ENCODE data around the gene HERPUD2. TPM values are rescaled to one million over a fixed set of nuclear protein-coding genes. Genes with fewer than 3 reads are reported as not detected.

HERPUD2 gene
- polyA plus RNA-seq, 1 donor (not counting 4 experiments of a cell fraction or from before 2014, with no cell fraction given): 43.6 TPM

DNA sequence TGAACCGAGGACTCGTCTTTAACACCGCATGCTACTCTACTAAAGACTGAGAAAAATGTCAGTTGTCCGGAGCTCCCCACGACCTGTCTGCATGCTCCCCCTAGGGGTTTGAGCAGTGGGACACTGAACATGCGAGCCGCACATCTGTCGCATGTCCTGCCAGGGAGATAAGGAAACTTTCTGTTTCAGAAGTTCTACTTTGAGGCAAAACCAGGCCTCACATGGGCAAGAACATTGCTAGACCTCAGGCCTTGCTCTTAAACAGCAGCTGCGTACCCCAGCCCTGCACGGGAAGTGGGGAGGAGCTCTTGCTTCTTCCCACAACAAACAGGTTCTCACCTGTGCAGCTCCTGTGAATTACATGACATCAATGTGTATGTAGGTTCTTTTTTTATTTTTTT, 30.3 kb upstream of the HERPUD2 start:
- no peak overlapping the region for H3K4me2 ChIP-seq (ENCODE audit: control insufficient read depth, extremely low read depth, insufficient read depth, low read depth, low read length)
- H3K9me3 ChIP-seq (ENCODE audit: control insufficient read depth, low read depth, low read length): no peaks in the 10 kb centered on the region
- H4K20me1 ChIP-seq (ENCODE audit: control insufficient read depth, extremely low read depth, insufficient read depth, low read length): no peaks in the 10 kb centered on the region
- H3K27me3 ChIP-seq (ENCODE audit: control insufficient read depth, extremely low read depth, insufficient read depth, low read length): no peaks in the 10 kb centered on the region
- DNase-seq (ENCODE audit: low read depth, low spot score) (no peak), FAIRE-seq (no peak)
- no peak overlapping the region for H2AFZ ChIP-seq (ENCODE audit: control insufficient read depth, low read length)
- H3K27ac ChIP-seq (ENCODE audit: control insufficient read depth, insufficient read depth, low read length): no peak overlapping the region
- no peak overlapping the region for H3K4me3 ChIP-seq (ENCODE audit: control insufficient read depth in 2 of 3, extremely low read depth in 1 of 3, insufficient read depth in 2 of 3, low read depth in 1 of 3, low read length in 3 of 3)
- no peak overlapping the region for H3K9ac ChIP-seq (ENCODE audit: control insufficient read depth, extremely low read depth, insufficient read depth, low read length)
- no peaks in the 10 kb centered on the region for H3K36me3 ChIP-seq (ENCODE audit: control insufficient read depth in 2 of 2, extremely low read depth in 1 of 2, insufficient read depth in 2 of 2, low read length in 2 of 2)
- dilution Hi-C loops (cut with MboI; ENCODE audit: extremely low pct_ligation_motif_present, low sequenced_read_pairs): no loop called here
- H3K4me1 ChIP-seq (ENCODE audit: control insufficient read depth, extremely low read depth, insufficient read depth, low read length): no peaks in the 10 kb centered on the region
- H3K79me2 ChIP-seq (ENCODE audit: control insufficient read depth, insufficient read depth, low read length): no peaks in the 10 kb centered on the region
- H3K9me1 ChIP-seq (ENCODE audit: control insufficient read depth, extremely low read depth, insufficient read depth, low read length): no peaks in the 10 kb centered on the region
- TF ChIP-seq CTCF (optimal IDR thresholded peaks at IDR 0.05 in 1 of 3, IDR thresholded peaks at IDR 0.05 in 1 of 3, conservative IDR thresholded peaks at IDR 0.05 in 1 of 3; ENCODE audit: extremely low read depth in 1 of 3, insufficient read depth in 2 of 3, low read length in 3 of 3): no peak
- TF ChIP-seq EZH2 (IDR thresholded peaks at IDR 0.05; ENCODE audit: low read length): no peak

- Histone ChIP-seq H3K4me1 (ENCODE audit: control insufficient read depth, extremely low read depth, insufficient read depth, low read length) (no peaks in the 10 kb centered on the region), H3K9ac (ENCODE audit: control insufficient read depth, extremely low read depth, insufficient read depth, low read length) (no peak overlapping the region), H3K9me3 (ENCODE audit: control insufficient read depth, low read depth, low read length) (no peaks in the 10 kb centered on the region), H3K36me3 (ENCODE audit: control insufficient read depth in 2 of 2, extremely low read depth in 1 of 2, insufficient read depth in 2 of 2, low read length in 2 of 2) (no peaks in the 10 kb centered on the region), H3K27ac (ENCODE audit: control insufficient read depth, insufficient read depth, low read length) (no peak overlapping the region), H3K27me3 (ENCODE audit: control insufficient read depth, extremely low read depth, insufficient read depth, low read length) (no peaks in the 10 kb centered on the region), H3K9me1 (ENCODE audit: control insufficient read depth, extremely low read depth, insufficient read depth, low read length) (no peaks in the 10 kb centered on the region), H4K20me1 (ENCODE audit: control insufficient read depth, extremely low read depth, insufficient read depth, low read length) (no peaks in the 10 kb centered on the region), H3K4me3 (ENCODE audit: control insufficient read depth in 2 of 3, extremely low read depth in 1 of 3, insufficient read depth in 2 of 3, low read depth in 1 of 3, low read length in 3 of 3) (no peak overlapping the region), H3K4me2 (ENCODE audit: control insufficient read depth, extremely low read depth, insufficient read depth, low read depth, low read length) (no peak overlapping the region), H2AFZ (ENCODE audit: control insufficient read depth, low read length) (no peak overlapping the region), H3K79me2 (ENCODE audit: control insufficient read depth, insufficient read depth, low read length) (no peaks in the 10 kb centered on the region)
- peak; percentile 11 for DNase-seq (ENCODE audit: low read depth, low spot score)
- FAIRE-seq: no peak
- TF ChIP-seq EZH2 (IDR thresholded peaks at IDR 0.05; ENCODE audit: low read length) (no peak), CTCF (optimal IDR thresholded peaks at IDR 0.05 in 1 of 3, IDR thresholded peaks at IDR 0.05 in 1 of 3, conservative IDR thresholded peaks at IDR 0.05 in 1 of 3; ENCODE audit: extremely low read depth in 1 of 3, insufficient read depth in 2 of 3, low read length in 3 of 3) (peak in 1 of 3 experiments; percentile 38)
- dilution Hi-C loops (cut with MboI; ENCODE audit: extremely low pct_ligation_motif_present, low sequenced_read_pairs): loop anchor here (25.0 kb wide), 1 partner anchor 89 kb away; the partner anchor contains the start of gene SEPTIN7
Measured at GRCh38 chr7:35723011-35723410, 28.1 kb upstream of the HERPUD2 start.
